Neural progenitor cell (in vitro differentiated cells): ENCODE data around the gene DCLK2. TPM values are rescaled to one million over a fixed set of nuclear protein-coding genes. Genes with fewer than 3 reads are reported as not detected.

ENCODE experiments used
- DNase-seq: peaks from one replicate; pipeline ENCODE4 v3.0.0-alpha.2; 2016; ENCODE audit warnings: low spot score
- H2AFZ ChIP-seq: fragments of 200-600 bp; sonication (generic); replicated peaks from 2 replicates; pipeline ENCODE4 v1.6.1; 2016; ENCODE audit warnings: antibody characterized with exemption
- H3F3A ChIP-seq: fragments of 200-600 bp; sonication (generic); 2 replicates; pipeline ENCODE4 v1.6.1; 2016; ENCODE audit warnings: antibody characterized with exemption, low read depth
- H3K27ac ChIP-seq: fragments of 200-600 bp; sonication (generic); 2 replicates; pipeline ENCODE4 v1.5.1; 2016; ENCODE audit warnings: mild to moderate bottlenecking
- H3K27me3 ChIP-seq: fragments of 200-600 bp; sonication (generic); 2 replicates; pipeline ENCODE4 v1.6.1; 2016; ENCODE audit warnings: mild to moderate bottlenecking, moderate library complexity
- H3K36me3 ChIP-seq: fragments of 200-600 bp; sonication (generic); 2 replicates; pipeline ENCODE4 v1.5.1; 2016
- H3K4me1 ChIP-seq: fragments of 200-600 bp; sonication (generic); 2 replicates; pipeline ENCODE4 v1.6.1; 2016; ENCODE audit warnings: mixed run types
- H3K4me2 ChIP-seq: fragments of 200-600 bp; sonication (generic); 2 replicates; pipeline ENCODE4 v1.6.1; 2016
- H3K4me3 ChIP-seq: fragments of 200-600 bp; sonication (generic); 2 replicates; pipeline ENCODE4 v1.5.1; 2016
- H3K79me2 ChIP-seq: fragments of 200-600 bp; sonication (generic); 2 replicates; pipeline ENCODE4 v1.6.1; 2016; ENCODE audit warnings: low read depth
- H3K9ac ChIP-seq: fragments of 200-600 bp; sonication (generic); 2 replicates; pipeline ENCODE4 v1.6.1; 2016
- H3K9me3 ChIP-seq: fragments of 200-600 bp; sonication (generic); 2 replicates; pipeline ENCODE4 v1.5.1; 2016; ENCODE audit warnings: low read depth
- H4K20me1 ChIP-seq: fragments of 200-600 bp; sonication (generic); 2 replicates; pipeline ENCODE4 v1.6.1; 2016; ENCODE audit warnings: low read depth
- H3K27ac Mint-ChIP-seq: 3 replicates; pipeline ENCODE4 v1.8.0; 2021; ENCODE audit warnings: mixed read lengths
- H3K27me3 Mint-ChIP-seq: 2 replicates; pipeline ENCODE4 v1.8.0; 2022; ENCODE audit warnings: low read depth, mild to moderate bottlenecking, inconsistent platforms, moderate library complexity, mixed read lengths; ENCODE audit not compliant: insufficient read depth
- H3K36me3 Mint-ChIP-seq: 3 replicates; pipeline ENCODE4 v1.8.0; 2021; ENCODE audit warnings: mixed read lengths
- H3K4me1 Mint-ChIP-seq: 3 replicates; pipeline ENCODE4 v1.8.0; 2021; ENCODE audit warnings: mixed read lengths
- H3K4me3 Mint-ChIP-seq: 3 replicates; pipeline ENCODE4 v1.8.0; 2021; ENCODE audit warnings: mild to moderate bottlenecking, moderate library complexity, mixed read lengths
- H3K9me3 Mint-ChIP-seq: 3 replicates; pipeline ENCODE4 v1.8.0; 2020; ENCODE audit warnings: mixed read lengths
- CTCF ChIP-seq: fragments of 200-600 bp; sonication (generic); IDR thresholded peaks from 2 replicates; pipeline ENCODE4 v1.5.1; 2017; ENCODE audit warnings: antibody characterized with exemption, mild to moderate bottlenecking
- EZH2 ChIP-seq: fragments of 200-600 bp; sonication (generic); IDR thresholded peaks from 2 replicates; pipeline ENCODE4 v1.6.1; 2017; ENCODE audit warnings: antibody characterized with exemption, mild to moderate bottlenecking, moderate library complexity
- EZH2phosphoT487 ChIP-seq: fragments of 200-600 bp; sonication (generic); IDR thresholded peaks from 2 replicates; pipeline ENCODE4 v1.6.1; 2017; ENCODE audit warnings: antibody characterized with exemption
- total RNA-seq: library from RNA; depleted of rRNA; stranded (reverse); fragments of >200 nt; gene quantifications from 2 replicates; pipeline ENCODE4 v1.2.3, GENCODE V29; 2015; ENCODE audit warnings: low replicate concordance

Gene DCLK2
- total RNA-seq, 1 donor from 2014 or later: 11.7 TPM

DNA sequence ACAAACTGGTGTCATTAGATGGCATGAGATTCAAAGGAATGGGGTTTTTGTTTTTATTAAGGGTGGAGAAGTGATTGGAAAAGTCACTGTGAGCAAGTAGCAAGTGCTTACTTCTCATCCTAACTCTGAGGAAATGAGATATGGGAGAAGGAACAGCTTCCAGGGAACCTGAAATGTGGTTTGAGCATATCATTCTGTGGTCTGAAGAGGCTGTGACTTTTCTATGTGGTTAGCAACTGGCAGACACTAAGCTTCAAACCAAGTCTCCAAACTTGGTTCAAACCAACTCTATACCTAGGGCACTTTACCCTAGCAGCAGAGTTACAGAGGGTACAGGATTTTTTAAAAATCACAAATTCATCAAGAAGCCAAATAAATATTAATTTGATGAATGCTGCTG lies 58.2 kb downstream of the DCLK2 start:
- Histone ChIP-seq H3K27ac (no peak overlapping the region), H3F3A (no peaks in the 10 kb centered on the region), H4K20me1 (no peaks in the 10 kb centered on the region), H3K36me3 (no peaks in the 10 kb centered on the region), H3K79me2 (no peaks in the 10 kb centered on the region), H3K4me2 (no peak overlapping the region), H3K4me3 (no peak overlapping the region), H3K4me1 (no peaks in the 10 kb centered on the region), H3K9me3 (no peaks in the 10 kb centered on the region), H2AFZ (no peak overlapping the region), H3K9ac (no peak overlapping the region), H3K27me3 (no peaks in the 10 kb centered on the region)
- Mint-ChIP-seq H3K36me3 (peaks cover 12% of the 10 kb centered on the region), H3K27ac (no peak overlapping the region), H3K9me3 (no peaks in the 10 kb centered on the region), H3K4me1 (no peaks in the 10 kb centered on the region), H3K4me3 (no peak overlapping the region), H3K27me3 (peaks cover 2% of the 10 kb centered on the region)
- no peak for TF ChIP-seq CTCF
- no peak for TF ChIP-seq EZH2
- no peak for TF ChIP-seq EZH2phosphoT487
- no peak for DNase-seq

GRCh38 chr4:150139297-150139865 lies 61.1 kb downstream of the DCLK2 start:
- Mint-ChIP-seq H3K27me3 (peaks cover 2% of the 10 kb centered on the region), H3K4me1 (no peaks in the 10 kb centered on the region), H3K4me3 (no peak overlapping the region), H3K27ac (no peak overlapping the region), H3K36me3 (peaks cover 11% of the 10 kb centered on the region), H3K9me3 (peaks cover 8% of the 10 kb centered on the region)
- Histone ChIP-seq H3K27me3 (no peaks in the 10 kb centered on the region), H4K20me1 (no peaks in the 10 kb centered on the region), H3K4me1 (no peaks in the 10 kb centered on the region), H2AFZ (no peak overlapping the region), H3K4me2 (no peak overlapping the region), H3F3A (no peaks in the 10 kb centered on the region), H3K79me2 (no peaks in the 10 kb centered on the region), H3K9me3 (no peaks in the 10 kb centered on the region), H3K4me3 (no peak overlapping the region), H3K36me3 (no peaks in the 10 kb centered on the region), H3K27ac (no peak overlapping the region), H3K9ac (no peak overlapping the region)
- TF ChIP-seq EZH2 (no peak), CTCF (no peak), EZH2phosphoT487 (no peak)
- DNase-seq: no peak

DNA sequence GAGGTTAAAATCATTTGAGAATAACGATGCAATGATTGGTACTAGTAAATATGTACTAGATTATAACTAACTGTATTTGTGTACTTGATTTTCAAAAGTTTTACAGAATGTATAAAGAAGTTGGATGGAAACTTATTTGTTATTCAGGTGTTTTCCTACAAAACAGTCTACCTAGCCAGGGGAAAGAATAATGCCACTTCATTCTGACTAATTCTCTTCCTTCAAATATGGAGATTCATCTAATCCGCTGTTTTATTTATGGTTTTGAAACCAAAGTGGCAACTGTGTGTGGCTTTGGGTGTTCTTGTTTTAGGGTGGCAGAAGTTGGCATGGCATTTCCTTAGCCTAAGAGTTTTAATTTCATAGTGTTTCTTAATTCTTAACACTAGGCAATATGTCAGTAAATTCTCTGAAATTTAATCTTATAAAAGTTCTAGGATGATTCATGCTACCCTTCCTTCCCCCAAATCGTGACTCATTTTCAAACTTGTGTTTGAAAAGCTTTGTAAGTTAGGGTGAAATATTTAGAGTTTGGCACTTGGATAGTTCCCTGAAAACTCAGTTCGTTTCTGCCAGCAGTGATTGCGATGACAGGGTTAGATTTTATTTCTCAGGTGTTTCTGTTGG lies 62.6 kb downstream of the DCLK2 start:
- no peak overlapping the region for H3K4me2 ChIP-seq
- H3K36me3 Mint-ChIP-seq: peaks cover 12% of the 10 kb centered on the region

More for the DNA sequence above, 62.6 kb downstream of the DCLK2 start:
- no peaks in the 10 kb centered on the region for H3K4me1 ChIP-seq
- no peak overlapping the region for H3K9ac ChIP-seq
- H4K20me1 ChIP-seq: no peaks in the 10 kb centered on the region
- no peaks in the 10 kb centered on the region for H3K79me2 ChIP-seq
- Mint-ChIP-seq H3K27ac (no peak overlapping the region), H3K27me3 (peaks cover 1% of the 10 kb centered on the region), H3K4me1 (no peaks in the 10 kb centered on the region), H3K4me3 (no peak overlapping the region), H3K9me3 (peaks cover 13% of the 10 kb centered on the region)
- no peaks in the 10 kb centered on the region for H3K36me3 ChIP-seq
- no peak overlapping the region for H3K27ac ChIP-seq
- H3F3A ChIP-seq: no peaks in the 10 kb centered on the region
- DNase-seq: no peak
- H3K9me3 ChIP-seq: no peaks in the 10 kb centered on the region
- no peak for TF ChIP-seq CTCF
- TF ChIP-seq EZH2: no peak
- no peak for TF ChIP-seq EZH2phosphoT487
- H3K27me3 ChIP-seq: no peaks in the 10 kb centered on the region
- H3K4me3 ChIP-seq: no peak overlapping the region
- H2AFZ ChIP-seq: no peak overlapping the region
